NCI-H187 (cell line): ENCODE data around the gene C1QB.
A peak's percentile ranks its signal among the peaks of the same experiment; 100 is the strongest.
"Not testable (repeated sequence)": the region's sequence is repeated elsewhere in the genome, so short reads cannot be mapped to it uniquely, and the experiment has no call there.

Experiments
- DNase-seq, 2 experiments: peaks; one replicate each; lab custom pipeline; 2025; lab: John Stamatoyannopoulos, UW

Gene C1QB

DNA sequence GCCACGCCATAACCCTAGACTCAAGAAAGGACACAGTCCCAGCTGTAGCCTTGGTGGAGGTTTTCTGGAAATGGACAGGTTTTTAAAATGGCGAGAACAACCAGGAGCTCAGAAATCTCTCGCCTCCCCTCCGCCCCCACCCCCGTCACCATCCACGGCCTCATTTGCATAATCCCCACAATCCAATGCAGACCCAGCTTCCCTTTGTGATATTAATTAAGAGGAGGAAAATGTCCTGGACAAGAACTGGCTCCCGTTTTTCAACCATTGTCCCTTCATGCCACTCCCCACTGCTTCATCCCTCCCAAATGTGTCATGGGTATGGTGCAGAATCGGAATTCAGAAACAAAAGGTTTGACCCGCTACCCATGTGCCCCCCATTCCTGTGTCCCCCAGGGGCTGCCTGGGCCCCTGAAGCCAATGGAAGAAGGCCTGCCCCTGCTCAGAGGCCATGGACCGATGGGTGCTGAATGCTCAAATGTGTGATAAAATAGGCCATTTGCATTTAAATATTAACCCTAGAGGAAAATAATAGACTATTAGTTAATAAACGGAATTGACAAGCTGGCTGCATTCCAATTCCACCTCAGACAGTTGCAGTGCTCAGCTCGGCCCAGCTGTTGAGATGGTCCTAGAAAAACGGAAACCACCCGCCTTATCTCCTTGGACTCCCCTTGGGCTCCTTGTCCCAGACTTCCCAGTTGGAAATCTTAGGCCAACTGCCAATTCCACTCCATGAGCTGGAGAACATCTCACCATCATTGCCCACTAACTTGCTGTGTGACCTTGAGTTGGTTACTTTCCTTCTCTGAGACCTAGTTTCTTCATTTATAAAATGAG, 46.9 kb downstream of the C1QB start:
- DNase-seq: no peak

DNA sequence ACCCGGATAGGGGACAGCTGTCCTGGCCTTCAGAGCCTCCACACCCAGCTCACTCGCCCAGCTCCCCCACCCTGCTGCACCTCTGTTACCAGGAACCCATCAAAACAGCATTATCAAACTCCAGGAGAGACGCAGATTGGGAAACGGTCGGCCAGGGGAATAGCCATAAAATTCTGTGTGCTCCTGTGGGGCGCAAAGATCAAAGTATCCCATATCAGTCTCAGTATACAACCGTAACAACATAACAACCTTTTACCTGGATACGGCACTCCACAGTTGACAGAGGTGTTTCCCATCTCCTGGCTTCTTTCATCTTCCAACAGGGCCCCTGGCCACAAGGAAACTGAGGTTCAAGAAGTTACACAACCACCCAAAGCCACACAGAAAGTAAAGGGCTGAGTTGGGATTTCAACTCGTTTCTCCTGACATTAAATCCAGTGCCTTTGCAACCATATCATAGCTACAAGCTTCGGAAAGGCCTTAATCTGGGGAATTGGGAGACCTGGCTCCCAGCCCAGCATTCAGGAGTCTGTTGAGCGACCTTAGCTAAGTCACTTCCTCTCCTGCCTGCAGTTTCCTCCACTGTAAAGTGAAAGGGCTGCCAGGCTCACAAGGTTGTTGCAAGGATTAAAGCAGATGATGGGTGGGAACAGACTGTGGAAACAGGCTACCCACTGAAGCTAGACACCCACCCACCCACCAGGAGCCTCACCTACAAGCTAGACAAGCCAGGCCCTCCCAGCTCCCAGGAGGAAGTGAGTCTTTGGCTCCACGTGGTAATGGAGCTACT, 49.5 kb downstream of the C1QB start:
- no peak for DNase-seq

DNA sequence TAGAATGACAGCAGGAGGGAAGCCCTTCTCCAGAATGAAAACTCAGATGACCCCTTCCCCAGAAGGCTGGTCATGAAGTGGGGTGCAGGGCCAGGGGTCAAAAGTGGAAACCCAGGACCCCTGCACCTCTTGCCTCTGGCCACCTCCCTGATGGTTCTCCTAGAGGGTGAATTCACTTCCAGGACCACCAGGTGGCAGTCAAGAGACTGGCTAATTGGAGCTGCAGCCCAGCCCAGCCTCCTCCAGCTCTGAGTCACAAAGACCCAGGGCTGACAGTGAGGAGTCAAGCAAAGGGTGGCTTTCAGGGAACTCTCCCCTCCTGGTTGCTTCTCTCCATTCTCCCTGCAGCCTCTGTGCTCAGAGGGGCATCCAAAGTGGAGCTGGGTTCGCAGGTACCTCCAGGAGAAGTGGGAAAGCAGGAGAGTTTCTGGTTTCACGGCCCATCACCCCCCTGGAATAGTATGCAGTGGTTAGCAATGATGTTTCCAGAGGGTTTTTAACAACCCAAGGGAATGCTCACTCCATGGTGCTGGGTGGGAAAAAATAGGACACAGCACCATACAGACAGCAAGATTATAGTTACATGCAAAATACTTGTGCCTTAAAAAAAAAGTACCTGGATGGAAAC, 51.5 kb downstream of the C1QB start:
- DNase-seq: peak in 1 of 2 experiments; percentile 60

DNA sequence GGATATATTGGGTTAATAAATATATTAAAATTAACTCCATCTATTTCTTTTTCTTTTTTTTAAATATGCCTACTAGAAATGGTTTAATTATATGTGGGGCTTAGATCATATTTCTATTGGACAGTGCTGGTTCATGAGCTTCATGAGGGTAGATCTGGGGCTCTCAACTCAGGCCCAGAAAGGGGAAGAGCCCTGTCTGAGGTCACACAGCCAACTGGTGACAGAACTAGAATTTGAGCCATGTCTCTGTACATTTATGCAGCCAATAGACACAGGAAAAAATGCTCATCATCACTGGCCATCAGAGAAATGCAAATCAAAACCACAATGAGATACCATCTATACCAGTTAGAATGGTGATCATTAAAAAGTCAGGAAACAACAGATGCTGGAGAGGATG, 52.5 kb downstream of the C1QB start:
- no peak for DNase-seq

DNA sequence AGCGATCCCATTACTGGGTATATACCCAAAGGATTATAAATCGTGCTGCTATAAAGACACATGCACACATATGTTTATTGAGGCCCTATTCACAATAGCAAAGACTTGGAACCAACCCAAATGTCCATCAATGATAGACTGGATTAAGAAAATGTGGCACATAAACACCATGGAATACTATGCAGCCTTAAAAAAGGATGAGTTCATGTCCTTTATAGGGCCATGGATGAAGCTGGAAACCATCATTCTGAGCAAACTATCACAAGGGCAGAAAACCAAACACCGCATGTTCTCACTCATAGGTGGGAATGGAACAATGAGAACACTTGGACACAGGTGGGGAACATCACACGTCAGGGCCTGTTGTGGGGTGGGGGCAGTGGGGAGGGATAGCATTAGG, 53.1 kb downstream of the C1QB start:
- DNase-seq: not testable (repeated sequence)

DNA sequence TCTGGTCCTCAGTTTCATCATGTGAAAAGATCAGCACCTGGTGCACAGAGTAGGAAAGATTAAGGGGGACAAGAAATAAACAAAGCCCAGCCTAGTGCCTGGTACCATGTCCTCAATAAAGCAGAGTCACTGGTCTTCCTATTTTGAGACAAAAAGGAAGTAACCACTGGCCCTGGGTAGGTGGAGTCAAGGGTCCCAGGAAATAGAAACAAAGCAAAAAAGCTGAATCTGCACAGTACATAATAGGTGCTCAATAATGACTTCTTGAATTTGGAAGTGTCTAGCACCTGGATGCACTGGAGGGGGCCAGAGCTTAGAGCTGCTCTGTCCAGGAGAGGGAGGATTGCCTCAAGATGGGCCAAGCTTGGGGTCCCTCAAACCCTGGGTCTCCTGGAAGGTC, 55.7 kb downstream of the C1QB start:
- DNase-seq: no peak

DNA sequence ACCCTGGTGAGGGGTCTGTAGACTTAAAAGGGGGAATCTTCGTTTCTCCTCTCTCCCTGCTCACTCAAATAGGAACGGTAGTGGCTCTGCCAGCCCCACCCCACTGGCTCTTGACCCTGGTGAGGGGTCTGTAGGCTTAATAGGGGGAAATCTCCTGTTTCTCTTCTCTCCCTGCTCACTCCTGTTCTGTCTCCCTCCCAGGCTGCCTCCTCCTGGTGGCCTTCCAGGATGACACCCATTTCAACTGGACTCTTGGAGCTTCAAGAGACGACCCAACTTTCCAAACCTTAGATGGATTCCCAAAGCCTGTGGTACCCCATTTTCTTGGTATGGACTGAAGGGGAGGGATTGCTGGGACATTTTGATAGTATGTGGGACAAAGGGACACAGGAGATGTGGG, 56.2 kb downstream of the C1QB start:
- no peak for DNase-seq

DNA sequence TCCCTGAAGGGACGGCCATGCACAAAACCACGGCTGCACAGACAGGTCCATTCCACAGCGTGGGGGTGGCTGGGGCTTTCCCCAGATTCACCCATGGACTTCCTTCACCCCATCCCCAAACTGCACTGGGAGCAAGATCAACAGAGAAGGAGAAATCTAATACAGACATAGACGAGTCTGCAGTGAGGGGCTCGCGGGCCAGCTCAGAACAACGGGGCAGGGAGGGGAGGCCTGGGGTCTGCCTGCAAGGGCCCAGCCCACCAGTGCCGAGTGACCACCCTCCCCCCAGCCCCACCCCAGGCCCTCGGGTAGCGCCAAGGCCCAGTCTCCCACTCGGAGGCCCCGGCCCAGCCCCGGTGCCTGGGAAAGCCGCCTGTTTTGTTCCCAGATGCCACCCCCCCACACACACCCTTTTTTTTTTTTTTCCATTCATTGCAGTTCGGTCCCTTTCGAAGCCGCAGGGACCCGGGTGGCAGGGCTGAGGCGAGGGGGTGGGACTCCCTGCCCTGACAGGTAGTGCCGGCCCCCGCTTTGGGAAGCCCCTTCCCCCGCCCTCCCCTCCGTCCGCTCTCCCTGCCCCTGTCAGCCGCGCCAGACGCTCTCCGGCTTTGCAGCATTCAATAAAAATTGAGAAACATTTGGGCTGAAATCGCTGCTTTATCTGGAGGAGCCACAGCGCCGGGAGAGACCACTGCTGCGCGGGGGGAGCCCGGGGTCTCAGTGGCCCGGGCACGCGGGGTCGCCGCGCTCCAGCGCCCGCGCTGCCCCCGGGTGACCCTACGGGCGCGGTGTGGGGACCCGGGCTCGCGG, 57.1 kb downstream of the C1QB start:
- peak in 1 of 2 experiments; percentile 29 for DNase-seq

DNA sequence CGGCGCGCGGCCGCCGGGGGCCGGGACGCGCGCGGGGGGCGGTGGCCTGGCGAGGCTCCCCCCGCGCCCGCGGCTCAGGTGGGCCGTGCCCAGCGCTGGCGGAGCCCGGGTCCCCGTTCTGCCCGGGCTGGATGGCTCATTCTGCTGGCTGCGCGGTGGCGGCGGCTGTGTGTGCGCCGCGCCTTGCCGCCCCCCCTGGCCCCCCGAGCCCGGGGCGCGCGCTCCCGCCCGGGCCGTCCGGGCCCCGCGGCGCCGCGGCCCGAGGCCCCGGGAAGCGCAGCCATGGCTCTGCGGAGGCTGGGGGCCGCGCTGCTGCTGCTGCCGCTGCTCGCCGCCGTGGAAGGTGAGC, 57.6 kb downstream of the C1QB start, which contains the start of gene EPHB2:
Gene EPHB2 (plus strand): TSS at position 139 of the 349 bp plus-strand sequence. CDS start 144 bp downstream, at position 283.
- DNase-seq: no peak

DNA sequence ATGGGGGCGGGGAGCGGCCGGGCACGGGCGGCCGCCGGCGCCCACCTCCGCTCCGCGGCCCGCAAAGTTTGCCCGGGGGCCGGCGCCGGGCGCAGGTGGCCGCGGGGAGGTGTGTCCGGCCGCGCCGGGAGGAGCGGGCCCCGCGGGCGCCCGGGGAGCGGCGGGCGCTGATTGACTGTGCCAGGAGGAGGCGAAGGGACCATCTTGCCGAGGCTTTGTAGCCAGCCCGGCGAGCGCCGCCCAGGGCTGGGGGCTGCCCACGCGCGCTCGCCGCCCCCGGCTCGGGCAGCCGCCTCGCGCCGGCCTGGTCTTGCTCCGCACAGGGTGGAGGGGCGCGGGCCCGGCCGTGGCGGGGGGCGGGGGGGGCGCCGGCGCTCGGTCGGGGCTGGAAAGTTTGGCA, 58.0 kb downstream of the C1QB start:
- peak in 1 of 2 experiments; percentile 15 for DNase-seq
